HG02610 (cell line): ENCODE measurements around the gene LRP5.

ENCODE experiments used
- ATAC-seq: cut with Tn5 transposase; IDR thresholded peaks from one replicate; pipeline ENCODE4 v1.9.1; 2021; ENCODE audit warnings: mild to moderate bottlenecking, moderate library complexity; ENCODE audit not compliant: unreplicated experiment

The LRP5 gene

GRCh38 chr11:68369756-68370155 is 57.4 kb downstream of the LRP5 start:
- ATAC-seq = no peak

GRCh38 chr11:68370211-68371111 is 58.1 kb downstream of the LRP5 start:
- peak; percentile 61 for ATAC-seq

GRCh38 chr11:68371171-68372041 is 59.0 kb downstream of the LRP5 start:
- ATAC-seq = no peak

- ATAC-seq = no peak
Measured at GRCh38 chr11:68372114-68372513, 59.7 kb downstream of the LRP5 start.

GRCh38 chr11:68372625-68373024 is 60.2 kb downstream of the LRP5 start:
- ATAC-seq = no peak

GRCh38 chr11:68373189-68373814 is 60.9 kb downstream of the LRP5 start:
- no peak for ATAC-seq

- ATAC-seq = no peak
Measured at GRCh38 chr11:68373815-68374501, 61.6 kb downstream of the LRP5 start.

GRCh38 chr11:68374531-68374930 is 62.1 kb downstream of the LRP5 start:
- no peak for ATAC-seq

GRCh38 chr11:68375337-68375736 is 62.9 kb downstream of the LRP5 start:
- ATAC-seq = no peak

- no peak for ATAC-seq
Measured at GRCh38 chr11:68375766-68376165, 63.4 kb downstream of the LRP5 start.

- no peak for ATAC-seq
Measured at GRCh38 chr11:68377389-68377795, 65.0 kb downstream of the LRP5 start.

GRCh38 chr11:68379206-68379605 is 66.8 kb downstream of the LRP5 start:
- ATAC-seq = no peak

GRCh38 chr11:68380786-68381622 is 68.6 kb downstream of the LRP5 start:
- no peak for ATAC-seq

- no peak for ATAC-seq
Measured at GRCh38 chr11:68381716-68382115, 69.3 kb downstream of the LRP5 start.

- ATAC-seq = no peak
Measured at GRCh38 chr11:68382358-68382998, 70.1 kb downstream of the LRP5 start.

GRCh38 chr11:68383976-68384501 is 71.6 kb downstream of the LRP5 start:
- ATAC-seq = no peak

- no peak for ATAC-seq
Measured at GRCh38 chr11:68384530-68385081, 72.2 kb downstream of the LRP5 start.

GRCh38 chr11:68385128-68385527 is 72.7 kb downstream of the LRP5 start:
- no peak for ATAC-seq
